GM12864 (cell line): ENCODE data around the gene MYO3A.
A peak's percentile ranks its signal among the peaks of the same experiment; 100 is the strongest.

Experiments
- DNase-seq: peaks from one replicate; pipeline ENCODE4 v3.0.0-alpha.2; 2011; ENCODE audit warnings: low read depth
- H3K4me3 ChIP-seq: 2 replicates; pipeline ENCODE4 v1.5.1; 2011; ENCODE audit warnings: mild to moderate bottlenecking, low read depth, low read length, control low read depth
- TF ChIP-seq, protein P1 (sequence below): IDR thresholded peaks from 2 replicates; pipeline ENCODE4 v1.5.1; 2011; ENCODE audit warnings: low read depth, mild to moderate bottlenecking, moderate library complexity, low read length, control low read depth, inconsistent platforms; ENCODE audit errors: missing control alignments

The MYO3A gene

DNA sequence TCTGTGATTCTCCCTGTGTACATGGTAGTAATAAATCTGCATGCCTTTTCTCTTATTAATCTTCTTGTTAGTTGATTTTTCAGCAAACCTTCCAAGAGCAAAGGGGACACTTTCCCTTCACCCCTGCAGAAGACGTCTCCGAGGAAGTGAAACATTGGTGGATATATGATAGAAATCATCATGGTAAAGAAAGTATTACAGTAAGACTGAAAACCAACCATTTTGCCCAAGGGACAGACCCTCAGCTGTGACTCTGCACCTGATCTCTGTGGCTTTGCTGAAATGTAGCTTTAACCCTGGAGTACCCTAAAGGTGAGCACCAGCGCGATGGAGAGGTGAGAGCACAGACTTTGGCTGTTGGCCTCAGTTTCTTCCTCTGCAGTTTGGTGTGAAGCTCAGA is 32.8 kb upstream of the MYO3A start:
- TF ChIP-seq, protein P1, sequence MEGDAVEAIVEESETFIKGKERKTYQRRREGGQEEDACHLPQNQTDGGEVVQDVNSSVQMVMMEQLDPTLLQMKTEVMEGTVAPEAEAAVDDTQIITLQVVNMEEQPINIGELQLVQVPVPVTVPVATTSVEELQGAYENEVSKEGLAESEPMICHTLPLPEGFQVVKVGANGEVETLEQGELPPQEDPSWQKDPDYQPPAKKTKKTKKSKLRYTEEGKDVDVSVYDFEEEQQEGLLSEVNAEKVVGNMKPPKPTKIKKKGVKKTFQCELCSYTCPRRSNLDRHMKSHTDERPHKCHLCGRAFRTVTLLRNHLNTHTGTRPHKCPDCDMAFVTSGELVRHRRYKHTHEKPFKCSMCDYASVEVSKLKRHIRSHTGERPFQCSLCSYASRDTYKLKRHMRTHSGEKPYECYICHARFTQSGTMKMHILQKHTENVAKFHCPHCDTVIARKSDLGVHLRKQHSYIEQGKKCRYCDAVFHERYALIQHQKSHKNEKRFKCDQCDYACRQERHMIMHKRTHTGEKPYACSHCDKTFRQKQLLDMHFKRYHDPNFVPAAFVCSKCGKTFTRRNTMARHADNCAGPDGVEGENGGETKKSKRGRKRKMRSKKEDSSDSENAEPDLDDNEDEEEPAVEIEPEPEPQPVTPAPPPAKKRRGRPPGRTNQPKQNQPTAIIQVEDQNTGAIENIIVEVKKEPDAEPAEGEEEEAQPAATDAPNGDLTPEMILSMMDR, result no peak
- no peak overlapping the region for H3K4me3 ChIP-seq
- DNase-seq, result no peak

DNA sequence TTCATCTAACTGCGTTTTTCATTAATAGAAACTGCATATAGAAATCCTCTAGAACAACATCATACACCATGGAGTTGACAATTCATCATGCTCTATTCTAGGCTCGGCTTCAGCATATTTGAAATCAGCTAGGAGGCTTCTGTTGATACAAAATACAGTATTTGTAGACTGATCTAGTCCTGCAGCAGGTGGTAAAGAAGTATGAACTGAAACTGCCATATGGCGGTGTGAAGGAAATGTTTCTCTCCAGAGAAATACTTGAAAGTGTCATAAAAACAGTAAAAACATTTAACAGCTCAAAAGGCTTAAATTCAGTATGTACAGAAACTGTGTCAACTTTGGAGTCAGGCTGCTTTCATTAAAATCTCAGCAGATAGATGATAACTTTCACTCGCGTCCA is 32.0 kb upstream of the MYO3A start:
- TF ChIP-seq, protein P1, result no peak
- H3K4me3 ChIP-seq, result no peak overlapping the region
- DNase-seq, result peak; percentile 13

DNA sequence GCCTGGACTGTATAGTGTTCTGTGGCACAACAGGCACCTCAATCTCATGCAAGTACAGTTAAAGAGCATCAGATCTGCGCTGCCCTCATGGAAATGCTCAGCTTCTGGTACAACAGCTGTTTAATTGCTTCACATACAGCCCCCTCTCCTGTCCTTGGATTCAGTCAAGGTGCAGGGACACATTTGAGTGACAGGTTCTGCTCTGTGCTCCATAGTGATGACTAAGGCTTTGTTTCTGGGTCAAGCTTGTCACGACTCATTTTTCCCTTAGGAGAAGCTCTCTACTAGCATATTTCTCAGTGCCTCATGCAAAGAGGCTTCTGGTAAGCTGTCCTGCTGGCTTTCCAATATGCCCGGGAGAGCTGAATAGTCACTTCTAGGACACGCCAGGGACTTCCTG is 26.8 kb upstream of the MYO3A start:
- no peak overlapping the region for H3K4me3 ChIP-seq
- TF ChIP-seq, protein P1, result no peak
- no peak for DNase-seq

DNA sequence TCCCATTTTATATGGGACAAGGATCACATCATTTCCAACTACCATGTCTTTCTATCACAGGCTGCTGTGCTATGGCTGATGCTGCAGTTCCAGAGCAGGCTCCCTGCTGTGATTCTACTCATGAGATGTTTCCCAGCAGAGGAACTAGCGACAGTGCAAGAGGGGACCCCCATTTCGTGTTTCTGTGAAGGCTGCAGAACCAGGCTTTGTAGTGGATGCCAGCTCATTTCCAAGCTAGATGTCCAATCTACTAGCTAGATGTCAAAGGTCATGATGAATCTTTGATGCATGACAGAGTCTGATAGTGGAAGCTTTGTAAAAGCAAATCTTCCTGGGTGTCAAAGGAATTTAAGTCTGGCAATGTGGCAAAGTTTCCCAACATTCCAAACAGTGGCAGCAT is 21.2 kb upstream of the MYO3A start:
- no peak overlapping the region for H3K4me3 ChIP-seq
- TF ChIP-seq, protein P1, result no peak
- DNase-seq, result no peak

DNA sequence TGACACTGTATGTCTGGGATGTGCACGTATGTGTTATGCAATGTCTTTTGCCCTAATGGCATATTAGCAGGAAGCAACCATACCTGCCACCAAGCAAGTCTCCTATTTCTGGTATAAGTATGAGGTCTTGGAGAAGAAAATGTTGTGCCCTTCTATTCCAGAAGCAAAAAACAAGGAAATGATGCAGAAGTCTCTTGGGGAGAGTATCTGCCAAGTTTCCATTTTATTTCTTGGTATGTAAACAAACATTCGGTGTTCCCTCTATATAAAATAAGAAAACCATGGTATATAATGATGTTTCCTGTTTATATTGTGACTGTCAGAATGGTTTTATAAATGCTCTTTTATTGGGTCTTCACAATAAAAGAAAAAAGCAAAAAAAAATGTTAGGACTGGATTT is 19.3 kb upstream of the MYO3A start:
- TF ChIP-seq, protein P1, result no peak
- DNase-seq, result no peak
- H3K4me3 ChIP-seq, result no peak overlapping the region

DNA sequence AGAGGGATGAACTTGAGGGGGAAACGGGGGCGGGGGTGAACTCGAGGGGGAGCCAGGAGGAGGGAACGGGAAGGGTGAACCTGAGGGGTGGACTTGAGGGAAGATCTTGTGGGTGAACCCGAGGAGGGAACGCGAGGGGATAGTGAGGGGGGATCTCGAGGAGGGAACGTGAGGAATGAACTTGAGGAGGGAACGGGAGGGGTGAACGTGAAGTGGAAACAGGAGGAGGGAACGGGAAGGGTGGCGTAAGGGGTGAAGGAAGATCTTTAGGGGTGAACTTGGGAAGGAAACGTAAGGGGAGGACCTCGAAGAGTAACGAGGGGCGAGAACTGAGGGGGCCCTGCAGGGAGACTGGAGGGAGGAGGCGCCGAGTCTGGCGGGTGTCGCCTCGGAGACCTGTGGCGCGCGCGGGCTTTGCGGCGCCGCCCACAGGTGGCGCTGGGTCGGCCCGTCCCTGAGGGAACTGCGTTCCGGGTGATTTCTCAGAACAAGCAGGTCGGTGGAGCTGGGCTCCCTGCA is 651 bp downstream of the MYO3A start:
- no peak for DNase-seq
- no peak overlapping the region for H3K4me3 ChIP-seq
- TF ChIP-seq, protein P1, result peak; percentile 54

DNA sequence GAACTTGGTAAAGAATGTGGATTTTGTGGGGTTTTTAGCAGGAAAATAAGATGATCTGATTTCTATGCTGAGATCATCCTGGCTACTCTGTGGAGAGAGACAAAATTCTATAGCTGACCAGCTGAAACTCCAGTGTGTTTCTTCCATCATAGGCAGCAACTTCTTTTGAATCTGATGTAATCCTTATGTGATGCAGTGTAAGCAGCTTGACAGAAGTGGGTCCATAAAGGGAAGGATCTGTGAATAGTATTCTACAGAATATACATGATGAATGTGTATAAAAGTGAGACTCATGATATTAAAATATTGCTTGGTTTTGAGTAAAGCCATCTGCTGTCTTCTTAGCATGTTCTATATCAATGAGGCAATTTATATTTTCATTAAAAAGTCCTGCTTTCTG is 4.4 kb downstream of the MYO3A start:
- H3K4me3 ChIP-seq, result no peak overlapping the region
- TF ChIP-seq, protein P1, result no peak
- no peak for DNase-seq
